Natural killer cell (primary cell): ENCODE results near the gene ROPN1B. TPM values are rescaled to one million over a fixed set of nuclear protein-coding genes. Genes with fewer than 3 reads are reported as not detected.

Source experiments
- ATAC-seq, 3 donors: fragments of 150-1000 bp in 2 of 3; fragments of 200-7000 bp in 1 of 3; cut with Tn5 transposase; 1 replicate in 1 of 3; 2 replicates in 2 of 3; pipeline ENCODE4 v1.10.0; 2021; ENCODE audit warnings: mild to moderate bottlenecking in 2 of 3, moderate library complexity in 2 of 3
- DNase-seq, 2 donors: peaks; one replicate each; pipeline versions ENCODE4 v3.0.0 to v3.0.0-alpha.2; 2013 to 2021; ENCODE audit warnings: mixed read lengths in 1 of 2
- H3K27ac ChIP-seq: one replicate; pipeline ENCODE4 v1.5.1; 2013; ENCODE audit warnings: mild to moderate bottlenecking, low read length
- H3K27me3 ChIP-seq: one replicate; pipeline ENCODE4 v1.6.1; 2013; ENCODE audit warnings: low read length; ENCODE audit not compliant: control insufficient read depth, insufficient read depth
- H3K36me3 ChIP-seq: one replicate; pipeline ENCODE4 v1.6.1; 2013; ENCODE audit warnings: low read length; ENCODE audit not compliant: control insufficient read depth, insufficient read depth
- H3K4me1 ChIP-seq: one replicate; pipeline ENCODE4 v1.6.1; 2013; ENCODE audit warnings: low read length; ENCODE audit not compliant: control insufficient read depth, insufficient read depth
- H3K4me3 ChIP-seq: one replicate; pipeline ENCODE4 v1.5.1; 2013; ENCODE audit warnings: low read length
- H3K9me3 ChIP-seq: one replicate; pipeline ENCODE4 v1.6.1; 2013; ENCODE audit warnings: low read length; ENCODE audit not compliant: control insufficient read depth, insufficient read depth
- H3K27ac Mint-ChIP-seq, 2 donors: one replicate each; pipeline ENCODE4 v1.8.0; 2022; ENCODE audit warnings: mild to moderate bottlenecking in 2 of 2, mixed read lengths in 2 of 2, moderate library complexity in 1 of 2
- H3K27me3 Mint-ChIP-seq, 2 donors: one replicate each; pipeline ENCODE4 v1.8.0; 2022; ENCODE audit warnings: low read depth in 2 of 2, mixed read lengths in 2 of 2
- H3K36me3 Mint-ChIP-seq: one replicate; pipeline ENCODE4 v1.8.0; 2022; ENCODE audit warnings: mixed read lengths
- H3K4me1 Mint-ChIP-seq, 2 donors: one replicate each; pipeline ENCODE4 v1.8.0; 2022; ENCODE audit warnings: mixed read lengths in 2 of 2
- H3K4me3 Mint-ChIP-seq: one replicate; pipeline ENCODE4 v1.8.0; 2022; ENCODE audit warnings: mild to moderate bottlenecking, moderate library complexity, mixed read lengths
- H3K9me3 Mint-ChIP-seq, 2 donors: one replicate each; pipeline ENCODE4 v1.8.0; 2022; ENCODE audit warnings: mixed read lengths in 2 of 2
- WGBS: methylation state at CpG from one replicate; pipeline ENCODE4 v1.1.7; 2013; ENCODE audit warnings: missing lambda C conversion rate; ENCODE audit not compliant: insufficient coverage; 5-methylcytosine and 5-hydroxymethylcytosine counted together
- intact Hi-C: fragments of 100-400 bp; cut with micrococcal nuclease; formaldehyde crosslinking; loops from one replicate; pipeline ENCODE4 v1.14.2; 2022
- total RNA-seq, 4 donors: library from RNA; stranded (reverse); fragments of 120-200 nt in 1 of 4; gene quantifications; one replicate each; pipeline versions ENCODE4 v1.2.3 to v1.2.4, GENCODE V29; 2013 to 2022
- TF ChIP-seq, protein P1 (sequence below): fragments of 200-600 bp; IDR thresholded peaks from one replicate; pipeline ENCODE4 v1.8.0; 2022; ENCODE audit warnings: antibody characterized with exemption

The ROPN1B gene
- total RNA-seq, 3 donors from 2014 or later (not counting 1 experiment from before 2014, with no cell fraction given), result not detected

DNA sequence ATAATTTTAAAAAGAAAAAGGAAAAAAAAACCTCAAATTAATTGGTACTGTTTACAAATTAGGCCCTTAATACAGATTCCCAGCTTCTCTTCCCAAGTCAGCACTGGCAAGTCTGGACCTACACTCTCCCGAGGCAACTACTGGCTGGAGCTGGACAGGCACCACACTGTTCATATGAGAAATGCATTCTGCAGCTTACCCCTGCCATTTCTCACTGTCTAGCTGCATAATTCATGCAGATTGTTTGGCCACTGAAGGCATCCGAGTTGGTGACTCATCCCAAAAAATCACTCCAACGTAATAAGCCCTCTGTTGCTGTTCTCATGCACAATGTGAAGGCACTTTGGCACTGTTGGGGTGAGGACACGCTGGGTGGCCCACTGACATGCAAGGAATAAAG is 45.3 kb downstream of the ROPN1B start:
- Histone ChIP-seq H3K4me3 (no peak overlapping the region), H3K36me3 (peaks cover 5% of the 10 kb centered on the region), H3K4me1 (no peaks in the 10 kb centered on the region), H3K27ac (no peak overlapping the region), H3K9me3 (no peaks in the 10 kb centered on the region), H3K27me3 (no peaks in the 10 kb centered on the region)
- Mint-ChIP-seq H3K9me3 (no peaks in the 10 kb centered on the region), H3K4me3 (no peak overlapping the region), H3K27me3 (no peaks in the 10 kb centered on the region), H3K27ac (no peak overlapping the region), H3K36me3 (peaks cover 9% of the 10 kb centered on the region), H3K4me1 (no peaks in the 10 kb centered on the region)
- intact Hi-C loops, result no loop called here
- peak in 1 of 3 donors; percentile 14 for ATAC-seq
- TF ChIP-seq, protein P1, sequence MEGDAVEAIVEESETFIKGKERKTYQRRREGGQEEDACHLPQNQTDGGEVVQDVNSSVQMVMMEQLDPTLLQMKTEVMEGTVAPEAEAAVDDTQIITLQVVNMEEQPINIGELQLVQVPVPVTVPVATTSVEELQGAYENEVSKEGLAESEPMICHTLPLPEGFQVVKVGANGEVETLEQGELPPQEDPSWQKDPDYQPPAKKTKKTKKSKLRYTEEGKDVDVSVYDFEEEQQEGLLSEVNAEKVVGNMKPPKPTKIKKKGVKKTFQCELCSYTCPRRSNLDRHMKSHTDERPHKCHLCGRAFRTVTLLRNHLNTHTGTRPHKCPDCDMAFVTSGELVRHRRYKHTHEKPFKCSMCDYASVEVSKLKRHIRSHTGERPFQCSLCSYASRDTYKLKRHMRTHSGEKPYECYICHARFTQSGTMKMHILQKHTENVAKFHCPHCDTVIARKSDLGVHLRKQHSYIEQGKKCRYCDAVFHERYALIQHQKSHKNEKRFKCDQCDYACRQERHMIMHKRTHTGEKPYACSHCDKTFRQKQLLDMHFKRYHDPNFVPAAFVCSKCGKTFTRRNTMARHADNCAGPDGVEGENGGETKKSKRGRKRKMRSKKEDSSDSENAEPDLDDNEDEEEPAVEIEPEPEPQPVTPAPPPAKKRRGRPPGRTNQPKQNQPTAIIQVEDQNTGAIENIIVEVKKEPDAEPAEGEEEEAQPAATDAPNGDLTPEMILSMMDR, result no peak
- DNase-seq, result no peak
- WGBS, result 96% methylated on average over 4 of the region's 4 CpGs

DNA sequence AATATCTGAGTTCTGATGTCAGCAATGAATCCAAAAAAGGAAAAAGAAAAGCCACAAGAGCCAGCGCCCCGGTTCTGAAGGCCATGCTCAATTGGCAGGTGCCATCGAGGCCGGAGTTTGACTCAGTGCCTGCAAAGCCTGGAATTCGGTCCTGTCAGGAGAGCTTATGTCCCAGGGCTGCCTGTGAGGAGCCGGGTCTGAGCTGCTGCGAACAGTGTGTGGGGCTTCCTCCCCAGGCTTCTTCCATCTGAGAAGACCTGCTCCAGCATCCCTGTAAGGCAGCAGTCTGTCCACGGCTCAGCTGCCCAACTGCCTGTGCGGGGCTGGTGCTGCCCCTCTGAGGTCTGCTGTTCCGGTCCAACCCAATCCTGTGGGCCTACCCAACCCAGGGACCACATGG is 46.1 kb downstream of the ROPN1B start:
- no peaks in the 10 kb centered on the region for H3K9me3 ChIP-seq
- H3K4me3 ChIP-seq, result no peak overlapping the region
- H3K9me3 Mint-ChIP-seq, result no peaks in the 10 kb centered on the region
- H3K27me3 ChIP-seq, result no peaks in the 10 kb centered on the region
- no peak overlapping the region for H3K27ac Mint-ChIP-seq
- peaks cover 5% of the 10 kb centered on the region for H3K36me3 ChIP-seq
- H3K27me3 Mint-ChIP-seq, result no peaks in the 10 kb centered on the region
- TF ChIP-seq, protein P1, result no peak
- no peak overlapping the region for H3K4me3 Mint-ChIP-seq
- H3K27ac ChIP-seq, result no peak overlapping the region
- 95% methylated on average over 10 of the region's 10 CpGs for WGBS
- DNase-seq, result no peak
- ATAC-seq, result no peak
- H3K4me1 Mint-ChIP-seq, result no peaks in the 10 kb centered on the region
- intact Hi-C loops, result no loop called here
- peaks cover 9% of the 10 kb centered on the region for H3K36me3 Mint-ChIP-seq
- no peaks in the 10 kb centered on the region for H3K4me1 ChIP-seq

DNA sequence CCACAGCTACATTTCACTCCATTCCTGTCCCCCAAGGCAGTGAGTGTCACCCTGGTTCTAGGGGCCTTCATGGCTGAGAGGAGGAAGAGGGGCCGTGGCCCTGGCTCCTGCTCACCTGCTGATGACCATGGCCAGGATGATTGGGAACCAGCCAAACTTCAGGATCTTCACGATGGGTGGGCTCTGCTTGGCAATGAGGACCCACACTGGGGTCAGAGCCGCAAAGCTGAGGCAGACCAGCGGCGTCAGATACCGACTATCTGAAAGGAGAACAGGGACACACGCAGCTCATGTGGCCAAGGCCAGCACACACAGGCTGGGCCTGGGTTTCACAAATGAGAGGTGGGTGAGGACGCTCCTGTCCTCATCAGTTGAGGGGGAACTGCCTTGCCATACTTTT is 47.6 kb downstream of the ROPN1B start:
- no peaks in the 10 kb centered on the region for H3K9me3 Mint-ChIP-seq
- no peaks in the 10 kb centered on the region for H3K36me3 Mint-ChIP-seq
- intact Hi-C loops, result no loop called here
- no peaks in the 10 kb centered on the region for H3K4me1 Mint-ChIP-seq
- Histone ChIP-seq H3K27me3 (no peaks in the 10 kb centered on the region), H3K9me3 (no peaks in the 10 kb centered on the region), H3K27ac (no peak overlapping the region), H3K36me3 (peaks cover 5% of the 10 kb centered on the region), H3K4me3 (no peak overlapping the region), H3K4me1 (no peaks in the 10 kb centered on the region)
- no peak overlapping the region for H3K4me3 Mint-ChIP-seq
- ATAC-seq, result no peak
- TF ChIP-seq, protein P1, result no peak
- H3K27ac Mint-ChIP-seq, result no peak overlapping the region
- DNase-seq, result no peak
- WGBS, result 96% methylated on average over 8 of the region's 8 CpGs
- H3K27me3 Mint-ChIP-seq, result no peaks in the 10 kb centered on the region

DNA sequence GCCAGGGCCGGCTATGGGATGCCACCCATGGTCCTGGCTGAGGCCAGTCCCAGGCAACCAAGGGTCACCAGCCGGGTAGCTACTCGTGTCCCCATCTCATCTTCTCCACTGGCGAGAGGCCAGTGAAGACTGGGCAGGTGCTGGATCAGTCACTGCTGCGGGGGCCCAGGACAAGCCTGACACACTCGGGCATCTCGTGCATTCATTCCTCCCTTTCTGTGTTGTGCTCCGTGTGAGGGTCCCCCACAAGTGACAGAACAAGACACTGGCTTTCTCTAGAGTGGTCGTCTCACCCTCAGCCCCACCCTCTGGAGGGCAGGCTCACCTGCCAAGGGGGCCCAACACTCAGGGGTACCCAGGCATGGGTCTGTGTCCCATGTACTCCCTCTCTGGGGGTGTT is 48.4 kb downstream of the ROPN1B start:
- no peak for ATAC-seq
- WGBS, result 95% methylated on average over 9 of the region's 9 CpGs
- H3K27ac ChIP-seq, result no peak overlapping the region
- H3K36me3 Mint-ChIP-seq, result no peaks in the 10 kb centered on the region
- intact Hi-C loops, result no loop called here
- H3K27me3 ChIP-seq, result no peaks in the 10 kb centered on the region
- H3K27ac Mint-ChIP-seq, result no peak overlapping the region
- no peak for DNase-seq
- no peaks in the 10 kb centered on the region for H3K27me3 Mint-ChIP-seq
- TF ChIP-seq, protein P1, result no peak
- H3K4me3 ChIP-seq, result no peak overlapping the region
- no peaks in the 10 kb centered on the region for H3K9me3 ChIP-seq
- no peaks in the 10 kb centered on the region for H3K9me3 Mint-ChIP-seq
- no peak overlapping the region for H3K4me3 Mint-ChIP-seq
- no peaks in the 10 kb centered on the region for H3K4me1 ChIP-seq
- H3K4me1 Mint-ChIP-seq, result no peaks in the 10 kb centered on the region
- H3K36me3 ChIP-seq, result peaks cover 5% of the 10 kb centered on the region
